Body of pancreas (tissue), 4 donors: ENCODE data around the gene DUSP16.

ENCODE experiments used
- POLR2A ChIP-seq, 3 donors: fragments of 450-650 bp; IDR thresholded peaks; one replicate each; pipeline ENCODE4 v1.6.1; 2016; ENCODE audit warnings: antibody characterized with exemption in 3 of 3, mild to moderate bottlenecking in 2 of 3
- TF ChIP-seq, protein P1 (sequence below), 7 experiments: fragments of 450-650 bp in 4 of 7; fragments of 200-600 bp in 3 of 7; sonication (generic) in 3 of 7; IDR thresholded peaks; one replicate each; pipeline ENCODE4 v1.5.1; 2016 to 2019; ENCODE audit warnings: antibody characterized with exemption in 7 of 7

DNA sequence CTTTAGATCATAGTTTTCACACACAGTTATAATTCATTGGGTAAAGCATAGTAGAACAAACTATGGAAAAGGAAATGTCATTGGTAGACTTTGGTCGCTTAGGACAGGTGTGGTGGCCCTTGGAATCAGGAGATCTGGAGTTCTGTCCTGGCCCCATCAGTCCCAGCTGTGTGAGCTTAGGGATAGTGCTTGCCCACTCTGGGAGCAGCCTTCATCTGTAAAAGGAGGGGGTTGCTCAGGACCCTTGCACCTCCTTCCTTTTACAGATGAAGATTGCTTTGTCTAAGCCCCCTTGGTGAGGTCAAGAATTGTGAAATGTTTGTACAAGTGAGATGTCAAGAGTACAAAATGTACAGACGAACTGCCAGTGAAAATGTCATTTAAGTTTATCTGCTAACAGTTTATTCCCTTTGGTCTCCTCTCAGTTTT, 112.6 kb downstream of the DUSP16 start:
- TF ChIP-seq, protein P1, sequence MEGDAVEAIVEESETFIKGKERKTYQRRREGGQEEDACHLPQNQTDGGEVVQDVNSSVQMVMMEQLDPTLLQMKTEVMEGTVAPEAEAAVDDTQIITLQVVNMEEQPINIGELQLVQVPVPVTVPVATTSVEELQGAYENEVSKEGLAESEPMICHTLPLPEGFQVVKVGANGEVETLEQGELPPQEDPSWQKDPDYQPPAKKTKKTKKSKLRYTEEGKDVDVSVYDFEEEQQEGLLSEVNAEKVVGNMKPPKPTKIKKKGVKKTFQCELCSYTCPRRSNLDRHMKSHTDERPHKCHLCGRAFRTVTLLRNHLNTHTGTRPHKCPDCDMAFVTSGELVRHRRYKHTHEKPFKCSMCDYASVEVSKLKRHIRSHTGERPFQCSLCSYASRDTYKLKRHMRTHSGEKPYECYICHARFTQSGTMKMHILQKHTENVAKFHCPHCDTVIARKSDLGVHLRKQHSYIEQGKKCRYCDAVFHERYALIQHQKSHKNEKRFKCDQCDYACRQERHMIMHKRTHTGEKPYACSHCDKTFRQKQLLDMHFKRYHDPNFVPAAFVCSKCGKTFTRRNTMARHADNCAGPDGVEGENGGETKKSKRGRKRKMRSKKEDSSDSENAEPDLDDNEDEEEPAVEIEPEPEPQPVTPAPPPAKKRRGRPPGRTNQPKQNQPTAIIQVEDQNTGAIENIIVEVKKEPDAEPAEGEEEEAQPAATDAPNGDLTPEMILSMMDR (IDR thresholded peaks at IDR 0.05) = no peak
- TF ChIP-seq POLR2A (IDR thresholded peaks at IDR 0.05) = no peak
